ENCODE results near the gene DRC1.

DNA sequence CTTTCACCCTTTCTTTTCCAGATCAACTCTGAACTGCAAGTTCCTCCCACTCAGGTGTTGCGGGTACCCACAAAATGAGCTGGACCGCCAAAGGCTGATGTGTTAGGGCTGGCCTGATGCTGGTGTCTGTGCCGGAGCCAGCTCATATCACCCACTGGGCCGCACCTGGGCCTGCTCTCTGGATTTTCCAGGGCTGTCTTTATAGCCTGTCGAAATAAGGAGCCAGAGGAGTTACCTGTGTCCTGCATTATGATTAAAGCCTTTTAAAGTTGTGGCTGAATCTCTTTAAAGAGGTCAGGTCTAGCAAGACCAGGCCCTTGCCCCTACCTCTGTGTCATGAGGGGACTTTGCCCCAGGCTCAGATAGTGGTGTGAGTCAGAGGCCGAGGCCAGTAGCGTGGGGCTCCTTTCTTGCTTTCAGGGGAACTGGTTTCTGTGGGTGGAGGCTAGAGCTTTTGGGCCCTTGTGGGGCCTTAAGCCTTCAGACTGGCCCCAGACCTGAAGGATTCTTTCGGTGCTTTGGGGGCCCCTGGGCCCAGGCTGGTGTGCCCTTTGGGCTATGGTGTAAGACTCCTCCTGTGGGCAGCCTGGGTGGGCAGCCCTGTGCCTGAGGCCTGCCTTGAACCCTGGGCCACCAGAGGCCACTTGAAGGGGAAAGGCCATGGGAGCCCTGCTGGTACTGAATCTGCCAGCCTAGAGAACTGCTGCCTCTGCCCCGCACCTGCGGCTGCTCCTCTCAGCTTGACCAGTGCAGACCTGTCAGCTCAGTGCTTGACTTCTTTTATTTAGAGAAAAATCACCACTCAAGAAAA is 54.9 kb downstream of the DRC1 start:
- TF ChIP-seq, protein P1, sequence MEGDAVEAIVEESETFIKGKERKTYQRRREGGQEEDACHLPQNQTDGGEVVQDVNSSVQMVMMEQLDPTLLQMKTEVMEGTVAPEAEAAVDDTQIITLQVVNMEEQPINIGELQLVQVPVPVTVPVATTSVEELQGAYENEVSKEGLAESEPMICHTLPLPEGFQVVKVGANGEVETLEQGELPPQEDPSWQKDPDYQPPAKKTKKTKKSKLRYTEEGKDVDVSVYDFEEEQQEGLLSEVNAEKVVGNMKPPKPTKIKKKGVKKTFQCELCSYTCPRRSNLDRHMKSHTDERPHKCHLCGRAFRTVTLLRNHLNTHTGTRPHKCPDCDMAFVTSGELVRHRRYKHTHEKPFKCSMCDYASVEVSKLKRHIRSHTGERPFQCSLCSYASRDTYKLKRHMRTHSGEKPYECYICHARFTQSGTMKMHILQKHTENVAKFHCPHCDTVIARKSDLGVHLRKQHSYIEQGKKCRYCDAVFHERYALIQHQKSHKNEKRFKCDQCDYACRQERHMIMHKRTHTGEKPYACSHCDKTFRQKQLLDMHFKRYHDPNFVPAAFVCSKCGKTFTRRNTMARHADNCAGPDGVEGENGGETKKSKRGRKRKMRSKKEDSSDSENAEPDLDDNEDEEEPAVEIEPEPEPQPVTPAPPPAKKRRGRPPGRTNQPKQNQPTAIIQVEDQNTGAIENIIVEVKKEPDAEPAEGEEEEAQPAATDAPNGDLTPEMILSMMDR (IDR thresholded peaks at IDR 0.05) = no peak
- no peak for TF ChIP-seq POLR2AphosphoS5 (IDR thresholded peaks at IDR 0.05)

Measured in esophagus muscularis mucosa (tissue), 3 donors.